Hepatic stellate cell (primary cell): Measurements from ENCODE around the gene OPN5.
A peak's percentile ranks its signal among the peaks of the same experiment; 100 is the strongest.
"Not testable (repeated sequence)": the region's sequence is repeated elsewhere in the genome, so short reads cannot be mapped to it uniquely, and the experiment has no call there.

Experiments
- DNase-seq: peaks from one replicate; pipeline ENCODE4 v3.0.0; 2011; ENCODE audit warnings: low spot score

OPN5 gene

GRCh38 chr6:47781732-47782131 lies at the start of gene OPN5:
Gene OPN5 (plus strand): TSS chr6:47782032. CDS start chr6:47782067, 35 bp downstream.
- no peak for DNase-seq

GRCh38 chr6:47733879-47734558 lies 47.8 kb upstream of the OPN5 start:
- DNase-seq, result no peak

GRCh38 chr6:47734831-47735481 lies 46.9 kb upstream of the OPN5 start:
- no peak for DNase-seq

GRCh38 chr6:47736083-47736700 lies 45.6 kb upstream of the OPN5 start:
- no peak for DNase-seq

- no peak for DNase-seq
Observed at GRCh38 chr6:47737406-47737805, 44.4 kb upstream of the OPN5 start.

- DNase-seq, result no peak
Observed at GRCh38 chr6:47740714-47741113, 41.1 kb upstream of the OPN5 start.

- DNase-seq, result no peak
Observed at GRCh38 chr6:47741807-47742206, 40.0 kb upstream of the OPN5 start.

GRCh38 chr6:47743744-47744143 lies 38.1 kb upstream of the OPN5 start:
- DNase-seq, result no peak

- not testable (repeated sequence) for DNase-seq
Observed at GRCh38 chr6:47745269-47745668, 36.6 kb upstream of the OPN5 start.

- DNase-seq, result no peak
Observed at GRCh38 chr6:47749757-47750156, 32.1 kb upstream of the OPN5 start.

- DNase-seq, result no peak
Observed at GRCh38 chr6:47752801-47753200, 29.0 kb upstream of the OPN5 start.

GRCh38 chr6:47759364-47759763 lies 22.5 kb upstream of the OPN5 start:
- no peak for DNase-seq

- no peak for DNase-seq
Observed at GRCh38 chr6:47762502-47762901, 19.3 kb upstream of the OPN5 start.

- no peak for DNase-seq
Observed at GRCh38 chr6:47766445-47766844, 15.4 kb upstream of the OPN5 start.

GRCh38 chr6:47767102-47767501 lies 14.7 kb upstream of the OPN5 start:
- no peak for DNase-seq

GRCh38 chr6:47769982-47770381 lies 11.8 kb upstream of the OPN5 start:
- DNase-seq, result no peak

- no peak for DNase-seq
Observed at GRCh38 chr6:47772359-47772758, 9.5 kb upstream of the OPN5 start.

- DNase-seq, result no peak
Observed at GRCh38 chr6:47773005-47773404, 8.8 kb upstream of the OPN5 start.

GRCh38 chr6:47780510-47781356 lies 1.1 kb upstream of the OPN5 start:
- peak; percentile 31 for DNase-seq

GRCh38 chr6:47785182-47785581 lies 3.4 kb downstream of the OPN5 start:
- no peak for DNase-seq

GRCh38 chr6:47787620-47788497 lies 6.0 kb downstream of the OPN5 start:
- DNase-seq, result peak; percentile 22

GRCh38 chr6:47788498-47788884 lies 6.7 kb downstream of the OPN5 start:
- DNase-seq, result no peak
